Hematopoietic multipotent progenitor cell treated with erythropoietin and hydrocortisone succinate and interleukin-3 and kit ligand, for 4 days (in vitro differentiated cells): ENCODE measurements around the gene MAP1S.

Source experiments
- DNase-seq: peaks from one replicate; pipeline ENCODE4 v3.0.0-alpha.2; 2015

The MAP1S gene

DNA sequence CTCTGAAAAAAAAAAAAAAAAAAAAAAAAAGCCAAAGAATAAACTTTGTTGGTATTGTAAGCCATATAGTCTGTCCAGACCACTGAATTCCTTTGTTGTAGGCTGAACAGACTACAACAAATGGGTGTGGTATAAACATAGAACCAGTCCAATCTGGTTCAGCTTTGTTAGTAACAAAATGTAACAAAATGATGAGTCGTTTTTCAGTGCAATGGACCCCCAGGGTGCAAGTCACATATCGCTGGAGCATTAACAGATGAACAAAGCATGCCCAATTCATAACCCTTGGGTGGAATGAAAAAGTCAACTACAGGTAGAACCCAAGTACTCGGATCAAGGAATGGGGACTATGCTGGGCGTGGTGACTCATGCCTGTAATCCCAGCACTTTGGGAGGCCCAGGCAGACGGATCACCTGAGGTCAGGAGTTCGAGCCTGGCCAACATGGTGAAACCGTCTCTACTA, 18.4 kb downstream of the MAP1S start:
- DNase-seq: no peak

DNA sequence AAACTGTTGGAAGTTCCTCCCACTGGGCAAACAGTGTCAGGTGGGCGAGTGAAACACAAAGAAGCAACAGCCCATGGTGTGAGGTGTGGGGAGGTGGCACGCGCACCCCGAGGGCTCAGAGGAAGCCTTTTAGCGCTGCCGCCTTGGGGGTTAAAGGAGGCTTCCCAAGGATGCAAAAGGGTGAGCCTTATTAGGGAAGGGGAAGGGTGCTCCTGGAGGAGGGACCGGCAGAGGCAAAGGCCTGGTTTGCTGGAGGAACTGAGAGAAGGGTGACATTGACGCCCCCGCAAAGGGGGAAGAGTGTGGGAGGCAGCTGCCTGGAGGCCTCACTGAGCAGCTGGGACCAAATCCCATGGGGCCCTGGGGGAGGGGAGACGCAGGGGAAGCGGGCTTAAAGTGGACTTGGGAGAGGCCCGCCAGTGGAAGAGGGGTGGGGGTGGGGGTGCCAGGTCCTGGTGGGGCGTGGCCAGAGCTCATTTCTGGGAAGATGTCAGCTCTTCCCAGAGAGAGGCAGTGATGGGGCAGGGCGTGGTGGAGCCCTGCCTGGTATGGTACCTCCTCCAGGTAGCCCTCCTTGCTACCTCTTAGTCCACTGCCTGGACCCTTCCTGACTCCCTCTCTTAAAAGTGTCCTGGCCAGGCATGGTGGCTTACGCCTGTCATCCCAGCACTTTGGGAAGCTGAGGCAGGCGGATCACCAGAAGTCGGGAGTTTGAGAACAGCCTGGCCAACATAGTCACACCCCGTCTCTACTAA, 20.0 kb downstream of the MAP1S start:
- DNase-seq: no peak

DNA sequence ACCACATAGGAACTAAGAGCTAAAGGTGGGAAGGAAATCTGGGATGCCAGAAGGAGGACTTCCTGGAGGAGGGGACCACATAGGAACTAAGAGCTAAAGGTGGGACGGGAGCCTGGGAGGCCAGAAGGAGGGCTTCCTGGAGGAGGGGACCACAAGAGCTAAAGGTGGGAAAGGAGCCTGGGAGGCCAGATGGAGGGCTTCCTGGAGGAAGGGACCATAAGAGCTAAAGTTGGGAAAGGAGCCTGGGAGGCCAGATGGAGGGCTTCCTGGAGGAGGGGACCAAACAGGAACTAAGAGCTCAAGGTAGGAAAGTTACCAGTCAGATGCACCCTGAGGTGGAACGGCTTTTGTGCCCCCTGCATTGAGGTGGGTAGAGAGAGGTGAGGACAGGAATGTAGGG, 22.2 kb downstream of the MAP1S start:
- no peak for DNase-seq

DNA sequence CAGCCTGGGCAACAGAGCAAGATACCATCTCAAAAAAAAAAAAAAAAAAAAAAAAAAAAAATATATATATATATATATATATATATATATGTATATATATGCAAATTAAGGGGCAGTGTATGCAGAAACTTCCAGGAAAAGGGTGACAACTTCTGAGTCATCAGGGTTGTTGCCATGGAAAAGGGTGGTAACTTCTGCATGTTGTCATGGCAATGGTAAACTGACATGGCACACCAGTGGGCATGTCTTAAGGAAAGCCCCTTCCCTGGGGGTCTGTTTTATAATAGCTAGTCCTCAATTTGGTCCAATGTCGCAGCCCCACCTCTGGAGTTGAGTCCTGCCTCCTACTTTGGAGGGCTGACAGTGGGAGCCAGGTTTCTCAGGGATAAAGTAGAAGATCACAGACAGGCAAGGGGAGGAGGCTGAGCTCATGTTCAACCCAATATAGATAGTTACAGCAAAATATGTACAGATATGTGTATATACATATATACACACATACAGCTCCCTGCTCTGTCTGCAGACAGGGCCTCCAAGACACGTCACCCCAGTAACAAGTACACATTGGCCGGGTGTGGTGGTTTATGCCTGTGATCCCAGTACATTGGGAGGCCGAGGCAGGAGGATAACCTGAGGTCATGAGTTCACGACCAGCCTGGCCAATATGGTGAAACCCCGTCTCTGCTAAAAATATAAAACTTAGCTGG, 24.7 kb downstream of the MAP1S start:
- DNase-seq: peak; percentile 56

DNA sequence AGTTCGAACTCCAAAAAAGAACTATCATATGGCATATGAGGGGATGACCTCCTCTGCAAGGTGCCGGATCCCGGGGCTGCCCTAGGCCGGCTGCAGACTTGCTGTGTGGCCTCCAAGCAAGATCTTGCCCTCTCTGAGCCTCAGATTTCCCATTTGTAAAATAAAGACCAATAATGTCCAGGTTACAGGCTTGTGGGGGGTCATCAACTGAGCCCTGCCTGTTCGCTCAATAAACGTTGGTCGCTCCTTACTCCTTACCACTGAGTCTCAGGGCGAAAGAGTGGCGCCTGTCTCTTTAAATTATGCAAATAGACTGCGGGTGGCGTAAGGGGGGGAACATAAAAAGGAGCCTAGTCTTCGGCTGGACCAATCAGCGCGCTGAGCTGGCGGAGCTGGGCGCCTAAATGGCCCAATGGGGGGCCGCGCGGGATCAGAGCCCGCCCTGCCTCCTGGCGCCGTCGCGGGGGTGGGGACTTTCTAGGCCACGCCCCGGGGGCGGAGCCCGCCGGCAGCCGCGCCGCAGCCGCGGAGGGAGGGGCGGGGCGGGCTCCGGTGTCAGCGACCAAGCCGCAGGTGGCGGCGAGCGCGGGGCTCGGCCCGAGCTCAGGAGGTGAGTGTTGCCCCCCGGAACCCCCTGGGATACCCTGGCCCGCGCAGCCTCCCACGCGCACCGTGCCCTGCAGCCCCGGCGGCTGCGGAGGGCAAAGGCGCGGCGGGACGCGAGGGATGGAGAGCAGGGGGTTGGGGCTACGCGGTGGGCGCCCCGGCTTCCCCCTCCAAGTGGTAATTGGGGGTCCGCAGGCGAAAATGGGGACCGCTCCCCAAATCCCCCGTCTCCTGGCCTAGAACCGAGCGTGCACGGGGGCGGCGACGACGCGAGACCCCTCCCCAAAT, 28.2 kb downstream of the MAP1S start:
- peak; percentile 99 for DNase-seq

DNA sequence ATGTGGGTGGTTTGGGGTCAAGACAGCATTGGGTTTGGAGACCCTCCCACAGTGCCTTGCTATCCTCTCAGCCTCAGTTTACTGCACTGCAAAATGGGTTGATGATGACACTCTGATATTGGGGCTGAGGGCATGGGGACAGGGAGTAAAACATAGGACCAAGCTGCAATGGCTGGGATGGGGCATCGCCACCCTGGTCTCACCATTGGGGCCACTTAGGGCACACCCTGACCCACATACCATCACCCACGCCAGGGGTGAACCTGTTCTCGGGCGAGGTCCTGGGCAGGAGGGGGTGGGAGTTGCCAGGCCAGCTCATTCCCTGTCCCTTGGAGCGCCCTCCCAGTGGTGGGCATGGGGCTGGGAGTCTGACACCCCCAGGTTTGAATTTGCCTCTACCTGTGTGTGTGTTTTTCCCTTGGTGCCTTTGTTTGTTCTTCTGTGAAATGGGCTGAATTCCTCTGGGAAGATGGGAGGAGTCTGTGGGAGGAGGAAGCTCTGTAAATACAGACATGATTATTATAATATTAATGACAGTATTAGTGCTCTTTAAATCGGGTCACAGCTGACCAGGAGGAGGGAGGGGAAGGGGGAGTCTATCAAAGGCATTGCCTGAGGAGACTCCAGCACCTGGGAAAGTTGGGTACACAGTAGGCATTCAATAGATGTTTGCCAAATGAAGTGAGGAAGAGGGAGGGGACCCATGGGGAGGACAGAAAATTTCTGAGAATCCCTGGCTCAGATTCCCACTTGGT, 29.8 kb downstream of the MAP1S start:
- DNase-seq: no peak

DNA sequence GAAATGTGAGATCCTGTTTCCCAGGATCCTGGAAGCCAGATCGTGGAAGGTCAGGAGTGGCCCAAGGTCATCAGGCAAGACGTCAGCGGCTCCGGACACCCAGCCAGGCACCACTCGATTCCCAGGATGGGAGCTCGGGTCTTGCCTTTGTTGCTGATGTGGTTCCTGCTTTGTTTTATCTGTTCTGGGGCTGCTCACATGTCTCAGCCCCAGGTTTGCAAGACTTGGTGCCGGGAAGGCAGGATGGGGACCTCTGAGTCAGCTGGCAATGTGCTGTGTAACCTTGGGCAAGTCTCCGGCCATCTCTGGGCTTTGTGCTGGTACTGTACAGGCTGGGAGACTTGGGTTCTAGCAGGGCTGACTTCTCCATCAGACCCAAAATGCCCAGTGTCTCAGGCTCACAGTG, 30.6 kb downstream of the MAP1S start:
- DNase-seq: peak; percentile 33

DNA sequence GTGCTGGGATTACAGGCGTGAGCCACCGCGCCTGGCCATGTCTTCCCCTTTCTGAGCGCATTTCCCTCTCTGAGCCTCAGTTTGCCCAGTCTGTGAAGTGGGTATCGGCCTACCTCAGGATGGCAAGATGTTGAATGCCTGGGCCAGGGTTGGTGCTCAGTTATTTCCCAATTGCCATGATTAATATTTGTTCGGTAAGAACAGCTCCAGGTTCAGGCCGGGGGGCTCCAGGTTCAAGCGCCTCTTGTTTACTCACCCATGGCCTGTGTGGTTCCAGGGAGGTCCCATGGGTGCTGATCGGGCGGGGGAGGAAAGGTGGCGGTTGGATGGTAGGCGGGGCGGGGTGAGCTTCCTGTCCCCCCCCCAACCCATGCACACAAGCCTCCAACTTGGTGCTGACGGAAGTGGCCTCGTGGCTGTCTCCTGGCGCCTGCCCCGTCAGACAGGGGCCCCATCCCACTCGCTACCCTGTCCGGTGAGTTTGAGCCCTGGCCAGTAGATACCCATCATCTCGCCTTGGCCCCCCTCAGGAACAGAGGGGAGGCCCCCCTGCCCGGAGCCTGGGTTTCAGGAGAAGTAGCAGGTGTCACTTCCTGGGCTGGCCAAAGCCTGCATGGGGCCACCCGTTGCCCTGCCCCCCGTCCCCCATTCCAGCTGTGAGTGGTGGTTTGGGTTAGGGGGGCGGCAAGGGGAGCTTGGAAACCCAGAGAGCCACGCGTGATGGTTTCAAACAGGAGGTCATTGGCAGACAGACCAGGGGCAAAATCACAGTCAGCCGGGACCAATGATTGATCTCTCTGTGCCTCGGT, 32.0 kb downstream of the MAP1S start, which contains the start of gene FCHO1:
FCHO1 (plus strand) TSS at position 375 of the 809 bp plus-strand sequence. CDS start 3,688 bp downstream, outside the sequence.
- peak; percentile 88 for DNase-seq

DNA sequence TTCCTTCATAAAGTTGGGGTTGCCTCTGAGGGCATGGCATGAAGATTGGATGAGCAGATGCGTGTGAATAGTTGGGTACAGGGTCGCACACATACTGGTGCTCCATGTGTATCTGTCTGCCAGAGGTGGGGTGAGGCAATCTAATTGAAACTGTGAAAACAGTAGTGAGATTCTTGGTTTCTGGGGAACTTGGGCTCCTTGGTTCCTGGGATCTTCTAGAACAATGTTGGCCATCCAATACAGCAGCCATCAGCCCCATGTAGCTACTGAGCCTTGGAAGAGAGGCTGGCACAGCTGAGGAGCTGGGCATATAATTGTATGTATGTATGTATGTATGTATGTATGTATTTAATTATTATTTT, 32.6 kb downstream of the MAP1S start:
- DNase-seq: peak; percentile 40

DNA sequence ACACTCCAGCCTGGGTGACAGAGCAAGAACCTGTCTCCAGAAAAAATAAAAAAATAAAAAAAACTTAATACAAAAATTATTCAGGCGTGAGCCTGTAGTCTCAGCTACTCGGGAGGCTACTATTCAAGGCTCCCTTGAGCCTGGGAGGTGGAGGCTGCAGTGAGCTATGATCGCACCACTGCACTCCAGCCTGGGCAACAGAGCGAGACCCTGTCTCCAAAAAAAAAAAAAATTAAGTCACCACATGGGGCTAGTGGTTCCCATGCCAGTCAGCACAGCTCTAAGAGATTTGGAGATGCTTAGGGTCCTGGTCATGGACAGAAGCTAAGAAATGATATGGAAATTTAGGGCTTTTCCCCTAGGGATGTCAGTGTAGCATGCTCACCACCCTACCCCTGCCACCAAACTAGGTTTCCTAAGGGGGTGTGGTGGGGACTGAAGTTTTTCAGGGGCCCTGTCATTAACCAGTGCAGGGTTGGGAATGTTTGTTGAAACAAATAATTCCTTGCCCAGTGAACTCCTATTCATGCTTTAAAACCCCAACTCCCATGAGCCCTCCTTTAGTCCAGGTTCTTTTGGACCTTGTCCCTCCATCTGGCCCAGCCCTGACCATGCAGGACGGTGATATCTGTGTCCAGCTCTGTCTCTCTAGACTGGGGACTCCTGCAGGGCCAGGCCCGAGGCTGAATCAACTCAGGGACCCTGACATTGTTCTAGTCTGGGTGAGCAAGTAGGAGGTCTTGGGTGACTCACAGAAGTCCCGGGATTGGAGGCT, 33.8 kb downstream of the MAP1S start:
- DNase-seq: no peak

DNA sequence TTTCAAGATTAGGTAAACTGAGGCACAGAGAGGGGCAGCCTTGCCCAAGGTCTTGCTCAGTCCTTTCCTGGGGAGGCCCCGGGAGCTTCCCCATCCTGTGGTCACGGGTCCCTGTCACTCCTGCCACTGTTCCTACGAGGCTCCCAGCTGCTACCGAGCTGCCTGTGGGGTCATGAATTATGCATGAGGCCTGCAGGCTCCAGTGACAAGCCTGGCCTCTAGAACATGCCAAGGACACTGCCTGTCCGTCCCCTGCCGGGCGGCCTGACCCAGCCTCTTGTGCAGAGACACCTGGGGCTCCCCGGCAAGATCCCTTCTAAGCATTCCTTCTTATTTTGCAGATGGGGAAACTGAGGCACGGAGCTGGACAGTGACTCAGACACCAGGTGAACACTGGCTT, 34.7 kb downstream of the MAP1S start:
- no peak for DNase-seq

DNA sequence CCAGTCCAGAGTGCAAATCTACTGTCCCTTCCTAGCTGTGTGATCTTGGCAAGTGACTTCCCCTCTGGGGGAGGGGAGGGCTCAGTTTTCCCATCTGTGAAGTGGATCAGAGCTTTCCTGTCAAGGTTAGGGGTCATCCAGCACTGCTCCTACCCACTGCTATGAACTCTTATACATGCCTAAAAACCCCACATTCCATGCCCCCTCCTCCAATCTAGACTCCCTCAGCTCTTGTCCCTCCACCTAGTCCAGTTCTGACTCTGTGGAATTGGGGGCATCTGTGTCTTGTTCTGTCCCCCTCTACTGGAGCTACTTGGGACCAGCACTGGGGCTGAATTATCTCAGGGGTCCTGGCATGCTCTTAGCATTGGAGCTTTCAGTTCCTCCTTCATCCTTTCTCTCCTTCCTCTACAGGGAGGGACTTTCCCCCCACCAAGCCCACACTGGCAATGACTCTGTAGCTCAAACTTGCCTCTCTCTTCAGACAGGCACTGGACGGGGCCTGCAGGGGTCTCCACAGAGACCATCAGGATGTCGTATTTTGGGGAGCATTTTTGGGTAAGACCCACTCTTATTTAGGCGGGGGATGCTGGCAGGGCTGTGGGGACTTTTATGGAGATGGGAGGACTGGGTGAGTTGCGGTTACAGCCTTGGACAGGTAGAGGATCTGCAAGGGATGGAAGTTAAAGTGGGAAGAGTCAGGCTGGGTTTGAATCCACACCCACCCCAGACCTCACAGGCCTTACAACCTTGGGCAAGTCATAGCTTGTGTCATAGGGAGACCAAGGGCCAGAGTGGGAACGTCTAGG, 35.6 kb downstream of the MAP1S start:
- no peak for DNase-seq

DNA sequence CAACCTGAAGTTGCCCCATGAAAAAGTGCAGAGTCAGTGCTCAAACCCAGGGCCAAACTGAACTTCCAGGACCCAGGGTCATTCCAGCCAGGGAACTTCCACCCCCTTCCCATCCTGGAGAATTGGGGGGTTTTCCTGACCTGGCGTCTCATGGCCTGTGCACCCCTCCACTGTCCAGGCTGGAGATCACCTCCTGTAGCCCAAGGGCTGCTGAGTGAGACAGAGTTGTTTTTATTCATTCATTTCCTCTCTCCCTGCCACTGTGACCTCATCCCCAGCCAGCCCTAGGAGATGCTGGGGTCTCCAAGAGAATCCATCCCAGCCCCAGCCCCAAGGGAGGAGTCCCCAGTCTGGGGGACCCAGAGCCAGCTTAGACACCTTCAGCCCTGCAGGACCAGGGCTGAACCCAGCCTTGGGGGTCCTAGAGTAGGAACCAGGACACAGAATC, 36.2 kb downstream of the MAP1S start:
- no peak for DNase-seq

DNA sequence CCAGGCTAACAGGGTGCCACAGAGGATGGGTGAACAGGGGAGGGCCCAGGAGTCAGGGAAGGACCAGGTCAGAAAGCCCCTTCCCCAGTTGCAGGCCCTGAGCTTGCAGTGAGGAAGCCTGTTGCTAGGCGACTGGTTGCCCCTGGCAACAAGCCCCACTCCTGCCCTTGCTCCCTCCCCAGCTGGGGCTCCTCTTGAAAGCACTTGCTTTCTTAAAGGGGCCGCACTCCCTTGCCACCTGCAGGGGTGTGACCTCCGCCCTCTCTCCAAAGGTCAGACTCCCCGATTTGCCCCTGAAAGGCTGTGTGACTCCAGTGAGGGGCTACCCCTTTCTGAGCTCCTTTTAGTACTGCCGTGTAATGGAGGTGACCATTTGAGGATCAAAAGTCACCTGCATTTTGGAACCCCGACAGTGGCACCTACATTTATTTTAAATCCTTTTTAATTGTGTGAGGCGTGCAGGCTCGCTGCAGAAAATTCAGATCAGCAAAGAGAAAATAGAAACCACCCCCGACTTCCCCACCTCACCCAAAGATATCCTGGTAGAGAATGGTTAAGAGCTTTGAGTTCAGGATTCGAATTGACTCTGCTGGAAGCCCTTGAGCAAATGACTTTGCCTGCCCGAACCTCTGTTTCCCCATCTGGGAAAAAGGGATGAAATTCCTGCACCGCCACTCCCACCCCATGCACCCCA, 36.8 kb downstream of the MAP1S start:
- DNase-seq: peak; percentile 64

DNA sequence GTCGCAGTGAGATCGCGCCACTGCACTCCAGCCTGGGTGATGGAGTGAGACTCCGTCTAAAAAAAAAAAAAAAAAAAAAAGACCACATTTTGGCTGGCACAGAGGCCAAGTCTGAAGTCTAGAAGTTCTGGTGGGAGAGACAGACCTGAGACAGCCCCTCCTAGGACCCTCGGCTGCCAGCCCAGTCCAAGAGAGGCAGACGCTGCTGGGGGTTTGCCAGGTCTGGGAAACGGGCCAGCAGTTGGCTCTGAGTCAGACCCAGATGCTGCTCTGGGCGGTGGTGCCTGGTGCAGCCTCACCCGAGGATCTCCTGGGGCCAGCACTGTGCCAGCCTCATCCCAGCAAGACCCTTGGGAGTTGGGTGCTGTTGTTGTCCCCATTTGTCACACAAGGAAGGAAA, 37.8 kb downstream of the MAP1S start:
- peak; percentile 53 for DNase-seq

DNA sequence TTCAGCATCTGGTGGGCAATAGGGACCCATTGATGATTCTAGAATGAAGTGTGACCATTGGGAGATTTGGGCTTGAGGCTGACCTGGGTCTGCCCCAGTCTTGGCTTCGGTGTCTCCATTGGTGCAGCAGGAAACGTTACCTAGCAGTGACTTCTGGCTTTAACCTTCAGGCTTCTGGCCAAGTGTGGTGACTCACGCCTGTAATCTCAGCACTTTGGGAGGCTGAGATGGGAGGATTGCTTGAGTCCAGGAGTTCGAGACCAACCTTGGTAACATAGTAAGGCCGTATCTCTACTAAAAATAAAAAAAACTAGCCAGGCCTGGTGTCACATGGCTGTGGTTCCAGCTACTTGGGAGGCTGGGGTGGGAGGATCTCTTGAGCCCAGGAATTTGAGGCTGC, 39.2 kb downstream of the MAP1S start:
- DNase-seq: no peak

DNA sequence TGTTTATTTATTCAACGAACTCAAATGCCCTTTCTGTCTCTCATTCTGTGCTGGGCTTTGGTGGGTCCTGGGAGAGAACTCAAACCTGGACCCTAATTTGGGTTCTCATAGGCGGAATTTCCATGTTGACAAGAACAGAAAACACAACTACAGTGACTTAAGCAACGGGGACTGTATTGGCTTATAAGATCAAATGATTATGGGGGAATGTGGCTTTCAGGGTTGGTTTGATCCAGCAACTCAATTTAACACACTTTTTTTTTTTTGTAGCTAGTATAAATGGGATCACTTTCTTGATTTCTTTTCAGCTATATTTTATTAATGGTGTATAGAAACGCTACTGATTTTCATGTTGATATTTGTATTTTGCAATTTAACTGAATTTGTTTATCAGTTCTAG, 41.9 kb downstream of the MAP1S start:
- DNase-seq: no peak

DNA sequence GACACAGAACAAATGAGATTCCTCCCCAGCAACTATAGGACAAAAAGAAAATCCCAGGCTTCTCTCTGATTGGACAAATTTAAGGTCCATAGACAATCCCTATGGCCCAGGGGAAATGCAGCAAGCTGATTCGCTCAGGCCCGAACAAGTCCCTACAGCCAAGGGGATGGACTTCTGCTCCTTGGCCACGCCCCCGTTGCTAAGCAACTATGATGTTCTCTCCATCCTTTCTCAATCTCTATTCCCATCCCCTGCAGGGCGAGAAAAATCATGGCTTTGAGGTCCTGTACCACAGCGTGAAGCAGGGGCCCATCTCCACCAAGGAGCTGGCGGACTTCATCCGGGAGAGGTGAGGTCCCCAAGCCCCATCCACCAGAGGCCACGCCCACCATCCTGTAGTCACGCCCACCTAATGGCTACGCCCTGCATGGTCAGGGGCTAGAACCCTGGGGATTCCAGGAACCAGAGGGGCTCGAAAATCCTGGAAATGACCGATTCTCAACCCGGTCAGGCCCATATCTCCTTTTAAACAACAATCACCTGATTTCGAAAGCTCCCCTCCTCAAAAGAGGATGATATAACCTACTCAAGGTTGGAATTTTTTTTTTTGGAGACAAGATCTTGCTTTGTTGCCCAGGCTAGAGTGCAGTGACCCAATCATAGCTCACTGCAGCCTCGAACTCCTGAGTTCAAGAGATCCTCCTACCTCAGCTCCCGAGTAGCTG, 43.4 kb downstream of the MAP1S start:
- DNase-seq: peak; percentile 78

DNA sequence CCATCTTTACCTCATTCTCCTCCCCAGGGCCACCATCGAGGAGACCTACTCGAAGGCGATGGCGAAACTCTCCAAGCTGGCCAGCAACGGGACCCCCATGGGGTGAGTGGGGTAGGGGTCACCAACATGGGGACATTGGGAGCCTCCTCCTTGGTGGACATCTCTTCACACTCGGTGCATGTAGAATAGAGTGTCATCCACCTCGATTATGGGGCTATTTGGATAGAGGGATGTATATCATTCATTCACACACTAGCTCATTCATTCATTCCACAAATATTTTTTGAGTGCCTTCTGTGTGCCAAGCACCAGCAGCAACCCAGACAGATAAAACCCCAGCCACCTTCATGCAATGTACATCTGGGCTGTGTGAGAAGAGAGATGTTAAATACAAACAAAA, 45.1 kb downstream of the MAP1S start:
- DNase-seq: no peak
